GM21447 (cell line): ENCODE data around the gene RNF26.

Experiments used
- ATAC-seq: cut with Tn5 transposase; IDR thresholded peaks from one replicate; pipeline ENCODE4 v1.9.1; 2021; ENCODE audit not compliant: unreplicated experiment

RNF26 gene

DNA sequence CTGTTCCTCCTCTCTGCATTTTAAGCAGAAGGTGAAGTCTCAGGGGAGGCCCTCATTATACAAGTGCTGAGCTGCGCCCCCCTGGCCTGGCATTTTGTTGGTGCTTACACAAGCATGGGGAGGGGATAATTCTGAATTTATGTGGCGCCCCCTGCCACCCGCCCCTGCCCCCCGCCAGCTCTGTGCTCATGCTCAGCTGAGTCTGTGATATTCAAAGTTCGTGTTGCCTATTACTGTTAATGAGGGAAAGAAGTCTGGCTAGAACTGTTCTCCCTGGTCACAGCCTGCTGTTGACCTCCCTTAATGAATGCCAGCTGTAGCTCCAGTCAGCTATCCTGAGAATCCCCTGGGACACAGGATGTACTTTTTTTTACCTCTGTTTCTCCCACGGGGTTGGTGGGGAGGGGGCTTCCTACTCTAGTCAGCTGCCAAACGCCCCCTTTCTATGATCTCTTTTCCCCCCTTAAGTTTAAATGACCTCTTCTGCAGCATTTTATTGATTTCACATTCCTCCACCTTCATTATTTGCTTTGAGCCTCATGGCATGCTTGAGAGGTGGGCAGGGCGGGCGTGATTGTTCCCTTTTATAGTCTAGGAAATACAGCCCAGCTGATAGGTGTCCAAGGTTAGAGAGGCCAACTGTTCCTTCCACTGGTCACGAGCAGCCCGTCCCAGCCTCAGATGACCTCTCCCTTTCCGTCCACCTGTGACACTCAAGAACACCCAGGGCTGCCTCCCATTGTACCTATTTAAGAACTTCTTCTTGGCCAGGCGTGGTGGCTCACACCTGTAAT is 35.0 kb downstream of the RNF26 start:
- ATAC-seq: no peak

DNA sequence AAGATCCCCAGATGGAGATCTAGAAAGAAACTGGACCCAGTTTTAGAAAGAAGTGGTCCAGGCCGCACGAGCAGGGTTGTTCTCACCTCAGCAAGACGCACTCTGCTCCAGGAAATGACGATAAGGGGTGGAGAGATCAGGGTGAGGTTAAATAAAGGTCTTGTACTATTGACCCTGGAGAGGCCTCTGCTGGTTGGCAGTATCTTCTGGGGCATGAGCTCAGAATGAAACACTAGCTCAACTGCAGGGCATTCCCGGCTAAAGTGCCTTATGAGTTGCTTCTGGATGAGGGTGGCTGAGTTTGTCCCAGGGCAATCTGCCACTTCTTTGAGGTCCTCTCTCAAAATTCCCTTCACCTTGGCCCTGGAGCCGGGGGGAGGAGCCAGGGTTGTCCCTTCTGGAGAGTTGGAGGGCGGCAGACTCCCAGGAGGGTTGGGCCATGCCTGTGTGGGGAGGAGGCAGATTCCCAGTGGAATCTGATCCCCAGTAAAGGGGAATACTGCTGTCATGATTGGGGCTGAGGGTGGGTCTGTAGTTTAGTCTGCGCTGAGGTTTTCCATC is 36.2 kb downstream of the RNF26 start:
- ATAC-seq: no peak

DNA sequence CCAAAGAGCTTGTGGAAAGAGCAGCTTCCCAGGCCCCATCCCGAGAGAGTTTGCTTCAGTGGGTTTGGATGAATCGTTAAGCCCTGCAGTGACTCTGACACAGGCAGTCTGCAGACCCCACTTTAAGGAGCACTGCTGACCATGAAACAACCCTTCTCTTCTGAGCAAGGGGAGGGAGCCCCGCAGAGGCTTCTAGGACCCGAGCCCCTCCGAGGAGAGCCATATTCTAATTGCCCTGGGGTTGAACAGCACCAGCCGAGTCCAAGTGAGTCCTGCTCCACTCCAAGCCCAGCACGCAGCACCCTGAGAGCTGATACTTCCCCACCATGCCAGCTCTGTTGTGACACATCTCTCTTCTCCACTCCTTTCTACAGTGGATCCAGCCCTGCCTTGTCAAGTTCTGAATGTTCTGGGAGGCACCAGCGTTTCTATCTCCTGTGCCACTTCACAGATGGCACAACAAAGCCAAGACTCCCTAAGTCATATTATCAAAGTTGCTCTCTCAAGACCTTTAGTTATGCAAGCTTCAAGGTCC is 36.8 kb downstream of the RNF26 start:
- no peak for ATAC-seq

DNA sequence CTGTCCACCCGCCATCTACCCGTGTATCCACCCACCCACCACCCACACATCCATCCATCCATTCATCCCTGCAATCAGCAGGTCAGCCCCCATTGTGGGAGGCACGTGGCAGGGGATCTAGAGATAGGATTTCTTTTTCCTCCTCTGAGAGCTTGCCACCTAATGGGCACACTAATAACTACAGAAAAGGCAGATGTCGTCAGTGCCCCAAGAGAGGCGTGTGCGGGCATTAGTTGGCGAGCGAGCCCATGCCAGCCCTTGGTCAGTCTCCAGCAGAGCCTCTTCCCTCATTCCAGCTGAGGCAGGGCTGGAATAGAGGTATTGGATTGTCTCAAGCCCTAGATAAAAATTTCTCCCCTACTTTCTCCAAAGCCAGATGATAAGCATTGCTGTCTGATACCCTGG is 37.5 kb downstream of the RNF26 start:
- no peak for ATAC-seq

DNA sequence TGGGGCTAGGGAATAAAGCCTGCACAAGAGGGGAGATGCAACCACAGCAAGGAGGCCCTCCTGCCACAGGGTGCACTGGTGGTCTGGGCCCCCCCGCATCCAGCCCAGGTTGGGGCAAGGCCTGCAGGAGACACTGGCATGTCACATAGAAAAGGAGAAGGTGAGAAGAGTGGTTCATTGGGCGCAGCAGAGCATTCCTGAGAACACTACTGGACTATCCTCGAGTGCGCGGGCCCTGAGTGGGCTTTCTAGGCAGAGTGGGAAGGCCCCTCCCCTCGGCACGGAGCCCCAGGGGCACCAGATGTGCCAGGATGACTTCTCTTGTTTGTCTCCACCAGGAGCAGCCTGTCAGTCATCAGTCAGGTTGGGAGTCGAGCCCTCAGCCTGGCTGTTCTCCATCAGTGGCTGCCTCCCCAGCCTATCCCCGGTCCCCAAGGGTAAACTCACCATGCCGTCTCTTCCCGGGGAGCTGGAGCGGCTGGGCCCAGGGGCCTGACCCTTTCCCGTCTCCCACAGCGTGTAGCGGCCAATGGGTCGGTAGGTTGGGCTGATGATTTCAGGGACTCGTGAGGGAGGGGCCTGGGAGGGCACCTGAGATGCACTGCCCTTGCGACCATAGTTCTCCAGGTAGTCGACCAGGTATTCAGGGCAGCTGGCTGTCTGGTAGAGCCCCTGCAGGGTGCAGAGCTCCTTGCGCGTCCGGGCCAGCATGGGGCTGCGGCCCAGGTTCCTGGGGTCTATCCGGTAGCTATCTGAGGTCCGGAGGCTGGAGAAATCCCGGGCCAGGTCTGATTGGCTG is 38.1 kb downstream of the RNF26 start:
- ATAC-seq: no peak

DNA sequence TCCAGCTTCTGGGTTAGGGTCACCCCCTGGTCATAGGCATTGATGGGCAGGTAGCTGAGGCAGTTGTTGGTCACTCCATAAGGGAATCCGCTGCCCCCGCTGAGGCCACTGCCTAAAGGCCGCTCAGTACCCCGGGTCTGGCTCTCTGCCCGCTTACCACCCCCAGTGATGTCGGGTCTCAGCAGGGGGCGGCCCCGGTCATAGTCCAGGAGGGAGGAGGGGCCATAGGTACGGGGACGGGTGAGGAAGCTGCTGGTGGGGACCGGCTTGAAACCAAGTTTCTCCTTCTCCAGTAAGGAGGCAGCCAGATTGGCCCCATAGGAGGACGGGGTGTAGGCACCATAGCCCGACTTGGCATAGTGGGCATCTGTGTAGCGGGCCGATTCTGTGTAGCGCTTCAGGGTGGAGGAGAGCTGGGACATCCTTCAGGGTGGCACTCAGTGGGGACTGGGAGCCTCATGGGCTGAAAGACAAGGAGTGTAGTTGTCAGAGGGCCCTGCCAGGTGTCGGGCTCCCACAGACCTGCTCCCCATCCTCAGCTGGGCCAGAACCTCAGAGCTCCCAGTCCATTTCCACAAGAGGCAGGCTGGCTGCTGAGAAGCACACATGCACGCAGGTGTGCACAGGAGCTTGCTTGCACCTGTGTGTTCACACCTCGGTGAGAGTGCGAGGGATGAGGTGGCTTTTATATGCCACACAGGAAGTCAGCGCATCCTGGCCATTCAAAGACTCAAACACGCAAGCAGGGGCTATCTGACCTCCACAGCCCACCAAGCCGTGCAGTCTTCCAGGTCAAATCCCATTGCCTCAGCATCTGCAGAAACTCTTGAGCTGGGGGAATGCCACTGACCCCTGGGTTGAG is 39.0 kb downstream of the RNF26 start:
- ATAC-seq: no peak

DNA sequence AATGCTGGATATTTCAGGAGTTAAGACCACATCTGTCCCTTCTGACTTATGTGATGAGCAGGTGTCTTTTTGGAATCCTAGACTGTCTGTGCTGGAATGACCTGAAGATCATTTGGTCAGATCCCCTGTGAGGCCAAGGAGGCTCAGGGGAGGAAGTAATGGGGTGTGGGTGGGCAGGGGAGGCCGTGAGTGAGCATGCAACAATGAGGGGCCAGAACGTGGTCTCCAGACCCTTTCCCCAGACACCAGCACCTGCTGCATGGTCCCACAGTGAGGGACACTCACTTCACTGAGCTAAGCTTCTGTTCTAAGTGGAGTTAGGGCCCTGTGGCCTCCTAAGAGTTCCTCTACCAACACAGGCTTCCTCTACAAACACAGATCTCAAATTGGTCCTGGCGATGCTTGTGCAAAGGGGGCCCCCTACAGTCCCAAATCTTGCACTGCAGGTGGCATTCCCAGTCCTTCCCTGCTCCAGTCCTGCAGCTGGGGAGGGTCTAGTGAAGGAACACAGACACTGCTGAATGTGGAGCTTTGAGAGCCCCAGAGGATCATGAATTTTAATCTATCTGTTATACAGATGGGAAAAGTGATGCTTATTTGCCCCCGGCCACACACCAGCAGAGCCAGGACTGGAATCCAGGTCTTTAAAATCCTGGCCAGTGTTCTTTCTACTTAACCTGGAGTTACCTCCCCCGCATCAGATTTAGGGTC is 39.7 kb downstream of the RNF26 start:
- ATAC-seq: no peak

DNA sequence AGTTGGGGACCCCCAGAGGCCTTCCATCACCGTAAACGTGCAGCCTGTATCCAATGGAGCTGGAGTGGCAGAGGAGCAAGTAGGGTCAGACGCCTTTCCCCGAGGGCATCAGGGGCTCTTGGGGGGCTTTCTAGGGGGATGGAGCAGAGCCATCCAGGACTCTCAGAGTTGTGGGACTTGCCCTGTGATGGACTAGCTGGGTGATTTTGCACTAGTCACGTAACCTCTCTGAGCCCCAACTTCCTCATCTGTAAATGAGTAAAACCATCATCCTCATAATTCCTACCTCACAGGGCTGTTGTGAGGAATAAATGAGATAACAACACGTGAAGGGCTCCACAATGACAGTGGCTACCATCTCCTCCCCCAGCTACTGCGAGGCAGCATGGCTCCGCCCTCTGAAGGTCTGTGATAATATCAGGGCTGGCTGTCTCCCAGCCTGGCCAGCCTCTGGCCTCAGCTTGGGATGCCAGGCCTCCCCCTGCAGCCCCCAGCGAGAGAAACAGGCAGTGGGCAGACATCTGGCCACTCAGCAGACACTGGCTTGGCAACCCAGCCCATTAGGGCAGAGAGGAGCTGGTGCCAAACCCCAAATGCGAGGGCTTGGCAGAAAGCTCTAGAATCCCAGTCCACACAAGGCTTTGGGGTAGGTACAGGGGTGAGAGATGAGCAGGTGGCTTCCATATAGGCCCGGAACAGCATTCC is 40.5 kb downstream of the RNF26 start:
- no peak for ATAC-seq

DNA sequence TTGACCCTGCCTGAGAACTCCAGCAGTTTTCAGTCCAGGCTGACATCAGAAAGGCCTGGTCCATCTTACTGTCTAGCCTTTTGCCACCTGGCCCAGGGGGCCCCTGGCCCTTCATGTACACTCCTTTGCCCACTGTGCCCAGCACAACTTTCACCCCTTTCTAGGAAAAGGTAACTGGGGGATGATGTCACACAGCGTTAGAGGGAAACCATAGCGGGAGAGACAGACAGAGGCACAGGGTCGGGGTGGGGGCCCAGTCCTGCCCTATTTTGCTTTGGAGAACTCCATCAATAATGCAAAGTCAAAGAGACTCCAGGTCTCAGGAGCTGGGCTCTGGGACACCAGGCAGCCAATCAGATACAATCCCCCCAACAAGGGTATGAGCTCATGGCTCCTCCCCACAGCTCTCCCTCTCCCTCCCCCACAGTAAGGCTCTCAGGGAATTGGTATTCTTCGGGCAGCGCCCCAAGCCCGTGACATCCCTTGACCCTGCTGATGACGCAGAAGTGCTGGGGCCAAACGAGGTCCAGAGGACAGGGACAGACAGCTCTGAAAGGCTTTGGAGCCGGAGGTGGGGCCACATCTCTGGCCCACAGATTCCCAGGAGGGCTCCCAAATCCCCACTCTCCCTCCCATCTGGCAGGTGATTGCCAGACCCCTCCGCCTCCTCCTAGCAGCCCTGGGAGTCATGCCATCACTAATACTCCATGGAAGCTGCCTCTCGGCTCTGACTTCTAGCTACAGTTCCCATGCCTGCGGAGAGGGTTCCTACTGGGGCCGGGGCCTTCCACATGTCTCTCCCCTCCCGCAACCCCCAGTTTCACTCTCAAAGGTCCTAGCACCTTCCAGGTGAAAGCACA is 41.2 kb downstream of the RNF26 start:
- ATAC-seq: no peak

DNA sequence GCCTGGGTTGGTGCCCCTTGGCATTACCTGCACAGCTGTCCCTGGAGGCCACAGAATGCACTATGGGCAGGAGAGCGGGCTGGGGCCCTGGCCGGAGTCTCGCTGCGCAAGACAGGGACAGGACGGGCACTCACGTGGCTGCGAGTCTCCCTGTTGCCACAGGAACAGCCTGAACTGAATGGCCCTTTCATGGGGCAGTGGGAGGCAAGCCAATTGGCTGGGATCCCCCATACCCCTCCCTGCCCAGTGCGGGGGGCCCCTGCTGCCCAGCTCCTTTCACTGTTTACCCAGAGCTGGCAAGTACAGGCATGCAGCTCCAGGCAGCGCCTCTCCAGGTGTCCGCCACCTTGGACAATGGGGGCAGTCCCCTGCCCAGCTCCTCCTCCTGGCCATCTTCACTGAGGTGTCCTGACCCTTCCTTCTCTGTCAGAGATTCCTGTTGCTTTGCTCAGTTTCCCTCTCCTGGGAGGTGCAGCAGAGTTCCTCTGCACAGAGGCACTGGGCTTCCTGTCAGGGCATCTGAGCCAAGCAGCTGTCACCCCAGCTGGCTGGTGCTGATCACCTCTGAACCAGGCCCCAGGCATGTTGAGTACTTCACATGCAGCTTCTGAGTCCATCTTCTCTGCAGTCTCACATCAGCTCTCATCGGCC is 42.0 kb downstream of the RNF26 start:
- ATAC-seq: no peak

DNA sequence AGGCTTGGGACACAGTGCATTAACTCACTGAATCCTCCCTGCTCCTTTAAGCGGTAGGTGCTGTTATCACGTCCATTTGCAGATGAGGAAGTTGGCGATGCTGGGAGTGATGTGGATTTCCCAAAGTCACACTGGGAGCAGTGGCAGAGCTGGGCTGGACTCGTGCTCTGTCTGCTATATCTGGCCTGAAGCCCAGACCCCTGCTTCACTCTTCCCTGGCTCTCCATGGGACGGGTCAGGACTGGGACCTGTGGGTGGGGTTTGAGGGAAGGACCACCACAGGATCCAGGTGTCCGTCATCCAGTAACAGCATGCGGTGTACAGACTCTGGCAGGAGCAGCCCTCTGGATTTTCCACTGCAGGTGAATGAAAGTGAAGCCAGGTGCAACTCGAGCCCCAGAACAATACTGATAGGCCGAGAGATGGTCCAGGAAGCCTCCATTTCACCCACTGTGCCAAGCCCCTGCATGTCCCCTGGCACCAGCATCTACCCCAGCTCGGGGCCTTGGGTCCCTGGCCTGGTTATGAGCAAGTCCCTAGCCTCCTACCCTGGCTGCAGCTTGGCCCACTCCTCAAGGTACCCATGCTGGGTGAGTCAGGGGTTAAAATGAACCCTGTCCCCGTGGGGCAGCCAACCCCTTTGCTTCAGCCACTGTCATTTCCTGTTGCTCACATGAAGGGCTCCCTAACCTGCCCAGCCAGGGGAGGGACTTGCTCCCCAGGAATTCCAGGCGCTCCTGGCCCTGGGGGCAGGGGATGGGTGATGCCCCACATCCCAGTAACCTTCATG is 43.0 kb downstream of the RNF26 start:
- ATAC-seq: no peak

DNA sequence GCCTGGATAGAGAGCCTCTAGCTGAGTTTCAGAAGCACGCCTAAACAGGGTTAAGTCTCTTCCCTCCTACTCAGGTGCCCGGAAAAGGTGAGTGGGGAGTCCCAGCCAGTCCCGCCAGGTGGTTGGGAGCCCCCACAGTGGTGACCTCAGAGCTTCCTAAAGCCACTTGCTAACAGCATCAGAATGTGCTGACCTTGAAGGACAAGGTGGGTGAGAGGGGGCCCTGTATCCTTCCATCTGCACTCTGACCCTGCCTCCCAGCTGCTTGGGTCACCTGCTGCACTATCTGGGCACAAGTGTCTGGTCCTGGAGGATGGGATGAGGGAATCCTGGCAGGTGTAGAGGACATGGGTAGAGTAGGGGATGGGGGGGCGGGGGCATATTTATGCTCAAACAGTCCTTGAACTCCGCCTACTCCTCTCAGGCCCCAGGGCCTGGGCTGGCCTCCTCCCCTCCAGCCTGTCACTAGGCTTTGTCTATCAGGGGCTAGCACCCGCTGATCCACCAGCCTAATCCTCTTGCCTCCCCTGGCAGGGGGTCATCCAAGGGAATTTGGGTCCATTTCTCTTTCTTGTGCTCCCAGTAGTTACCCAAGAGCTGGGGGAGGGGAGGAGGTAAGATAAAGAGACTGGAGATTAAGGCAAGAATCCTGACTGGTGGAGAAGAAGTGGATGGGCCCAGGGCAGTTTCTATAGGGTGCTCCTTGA is 43.8 kb downstream of the RNF26 start:
- ATAC-seq: no peak

DNA sequence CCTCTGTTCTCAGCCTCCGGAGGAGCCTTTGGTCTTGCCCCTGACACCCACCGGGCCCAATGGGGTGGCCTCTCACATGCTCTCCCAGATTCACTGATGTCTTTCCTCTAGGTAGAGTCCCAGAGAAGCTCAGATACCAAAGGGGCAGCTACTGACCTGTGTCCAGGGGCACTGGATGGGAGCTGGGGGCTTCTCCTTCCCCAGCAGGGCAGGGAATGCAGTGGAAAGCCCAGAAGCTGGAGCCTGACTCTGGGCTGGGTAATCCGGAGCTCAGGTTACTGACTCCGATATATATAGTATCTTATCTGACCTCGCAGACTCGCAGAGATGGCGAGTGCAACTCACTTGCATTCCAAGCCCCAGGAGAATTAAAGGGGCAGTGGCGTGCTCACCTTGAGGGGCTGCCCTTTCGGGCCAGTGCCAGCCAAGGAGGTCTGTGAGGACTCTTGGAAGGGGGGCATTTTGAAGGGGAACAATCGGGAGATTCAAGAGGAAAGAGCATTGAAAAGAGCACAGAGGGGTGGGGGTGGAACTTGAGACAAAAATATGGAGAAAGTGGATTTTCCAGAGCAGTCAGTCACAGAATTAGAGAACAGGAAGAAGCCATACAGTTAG is 44.6 kb downstream of the RNF26 start:
- ATAC-seq: no peak

DNA sequence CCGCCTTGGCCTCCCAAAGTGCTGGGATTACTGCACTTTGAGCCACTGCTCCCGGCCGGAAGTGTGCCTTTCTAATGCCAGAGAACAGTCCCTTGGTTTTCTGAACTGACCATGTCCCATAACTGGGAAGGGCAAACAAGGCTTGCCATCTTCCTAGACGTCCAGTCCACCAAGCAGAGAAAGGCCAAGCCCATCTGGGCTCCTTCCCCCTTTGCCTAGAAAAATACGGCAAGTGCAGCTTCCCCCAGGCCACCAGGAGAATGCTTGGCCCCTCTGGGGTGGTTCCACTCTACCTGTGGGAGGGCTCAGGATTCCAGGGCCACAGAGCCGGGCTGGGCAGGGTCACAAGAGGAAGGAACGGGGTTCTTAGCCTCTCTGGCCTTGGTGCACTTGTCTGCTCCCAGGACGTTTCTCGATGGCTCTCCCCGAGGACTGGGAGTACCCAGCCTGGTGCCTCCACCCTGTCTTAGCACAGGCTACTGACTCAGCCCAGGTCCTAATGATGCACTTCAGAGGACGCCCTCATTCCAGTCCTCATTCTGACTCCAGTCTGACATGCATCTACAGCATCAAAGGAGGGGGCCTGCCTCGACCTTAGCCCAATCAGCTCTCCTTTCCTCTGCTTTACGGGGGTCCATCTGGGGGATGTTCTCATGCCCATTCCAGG is 46.0 kb downstream of the RNF26 start:
- no peak for ATAC-seq

DNA sequence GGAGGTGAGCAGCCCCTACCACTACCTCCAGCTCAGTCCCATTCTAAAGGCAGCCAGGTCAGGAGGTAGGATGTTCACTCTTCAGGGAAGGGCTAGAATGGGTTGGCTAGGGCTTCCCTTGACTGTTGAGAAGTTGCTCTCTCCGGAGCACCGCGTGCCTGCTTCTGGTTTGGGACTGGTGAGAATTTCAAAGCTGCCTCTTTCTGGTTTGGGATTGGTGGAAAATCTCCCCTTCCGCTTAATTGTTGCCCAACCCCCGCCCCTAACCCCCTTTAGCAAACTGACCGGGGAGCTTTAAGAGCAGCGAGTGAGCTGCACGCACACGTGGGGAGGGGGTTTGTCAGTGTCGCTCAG is 46.5 kb downstream of the RNF26 start:
- no peak for ATAC-seq
